HG03520 (cell line): ENCODE data around the gene BATF2.
"Not testable (repeated sequence)": the region's sequence is repeated elsewhere in the genome, so short reads cannot be mapped to it uniquely, and the experiment has no call there.

Experiments used
- ATAC-seq: cut with Tn5 transposase; IDR thresholded peaks from one replicate; pipeline ENCODE4 v1.9.1; 2021; ENCODE audit warnings: mild to moderate bottlenecking, moderate library complexity; ENCODE audit not compliant: unreplicated experiment

The BATF2 gene, protein sequence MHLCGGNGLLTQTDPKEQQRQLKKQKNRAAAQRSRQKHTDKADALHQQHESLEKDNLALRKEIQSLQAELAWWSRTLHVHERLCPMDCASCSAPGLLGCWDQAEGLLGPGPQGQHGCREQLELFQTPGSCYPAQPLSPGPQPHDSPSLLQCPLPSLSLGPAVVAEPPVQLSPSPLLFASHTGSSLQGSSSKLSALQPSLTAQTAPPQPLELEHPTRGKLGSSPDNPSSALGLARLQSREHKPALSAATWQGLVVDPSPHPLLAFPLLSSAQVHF

GRCh38 chr11:64996710-64997380 lies at the start of gene BATF2:
Gene BATF2 (minus strand): TSS chr11:64996971. CDS start chr11:64996914, 57 bp downstream.
- ATAC-seq = no peak

- no peak for ATAC-seq
These were observed 49.0 kb upstream of the BATF2 start for GRCh38 chr11:65045728-65046127.

DNA sequence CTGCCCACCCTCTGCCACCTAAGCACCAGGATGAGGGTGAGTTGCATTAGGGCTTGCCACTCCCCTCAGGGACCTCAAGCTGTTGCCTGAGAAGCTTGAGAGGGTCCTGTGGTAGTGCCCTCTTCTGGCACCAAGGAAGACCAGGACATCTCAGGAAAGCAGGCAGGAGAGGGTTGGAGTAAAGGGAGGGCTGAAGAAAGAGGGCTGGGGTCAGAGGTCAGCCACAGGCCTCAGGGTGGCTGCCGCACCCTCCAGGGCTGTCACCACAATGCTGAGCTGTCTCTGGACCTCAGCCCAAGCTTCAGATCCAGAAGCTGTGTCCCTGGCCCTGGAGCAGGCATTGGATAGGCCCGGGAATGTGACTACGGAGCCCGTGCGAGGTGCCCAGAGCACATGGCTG lies 48.3 kb upstream of the BATF2 start:
- no peak for ATAC-seq

DNA sequence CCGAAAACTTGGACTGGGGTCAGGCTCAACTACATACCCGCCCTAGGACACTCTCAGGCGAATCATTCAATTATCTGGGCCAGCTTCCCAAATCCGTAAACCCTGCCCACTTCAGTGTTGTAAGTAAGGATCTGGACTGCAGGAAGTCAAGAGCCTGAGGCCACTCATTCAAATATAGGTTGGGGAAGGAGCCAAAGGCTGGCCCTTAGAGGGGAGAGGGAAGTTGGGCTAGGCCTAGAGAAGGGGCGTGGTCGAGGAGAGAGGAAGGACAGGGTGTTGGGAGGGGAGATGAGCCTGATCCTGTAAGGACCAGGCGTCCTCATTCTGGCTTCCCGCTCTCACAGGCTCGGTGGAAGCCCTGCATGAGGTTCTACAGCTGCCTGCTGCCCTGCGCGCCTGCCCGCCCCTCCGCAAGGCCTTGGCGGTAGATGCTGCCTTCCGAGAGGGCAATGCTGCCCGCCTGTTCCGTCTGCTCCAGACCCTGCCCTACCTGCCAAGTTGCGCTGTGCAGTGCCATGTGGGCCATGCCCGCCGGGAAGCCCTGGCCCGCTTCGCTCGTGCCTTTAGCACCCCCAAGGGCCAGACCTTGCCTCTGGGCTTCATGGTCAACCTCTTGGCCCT lies 47.2 kb upstream of the BATF2 start:
- no peak for ATAC-seq

- no peak for ATAC-seq
These were observed 46.1 kb upstream of the BATF2 start for GRCh38 chr11:65042891-65043290.

DNA sequence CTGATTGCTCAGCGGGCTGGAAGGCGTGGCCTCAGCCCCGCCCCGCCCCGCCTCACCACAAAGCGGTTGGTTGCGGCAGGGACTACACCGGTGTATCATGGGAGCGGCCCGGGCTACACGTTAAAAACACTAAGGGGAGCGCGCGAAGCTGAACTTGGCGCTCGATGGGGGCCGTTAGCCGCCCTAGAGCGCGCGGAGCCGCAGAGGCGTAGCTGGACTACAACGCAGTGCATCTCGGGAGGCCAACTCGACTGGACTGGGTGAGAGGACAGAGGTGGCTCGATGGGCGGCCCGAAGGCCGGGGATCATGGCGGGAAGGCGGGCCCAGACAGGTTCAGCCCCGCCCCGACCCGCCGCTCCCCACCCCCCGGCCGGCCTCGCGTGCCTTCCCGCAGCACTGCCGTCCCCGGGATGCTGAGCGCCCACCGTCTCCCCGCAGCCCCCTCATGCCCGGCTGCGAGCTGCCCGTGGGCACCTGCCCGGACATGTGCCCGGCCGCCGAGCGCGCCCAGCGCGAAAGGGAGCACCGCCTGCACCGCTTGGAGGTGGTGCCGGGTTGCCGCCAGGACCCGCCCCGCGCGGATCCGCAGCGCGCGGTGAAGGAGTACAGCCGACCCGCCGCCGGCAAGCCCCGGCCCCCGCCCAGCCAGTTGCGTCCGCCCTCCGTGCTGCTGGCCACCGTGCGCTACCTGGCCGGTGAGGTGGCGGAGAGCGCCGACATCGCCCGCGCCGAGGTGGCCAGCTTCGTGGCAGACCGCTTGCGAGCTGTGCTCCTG lies 44.3 kb upstream of the BATF2 start, which contains the start of gene SAC3D1:
SAC3D1 (plus strand) TSS at position 364 of the 776 bp plus-strand sequence; CDS start at position 447, 83 bp downstream.
- ATAC-seq = peak; percentile 81

GRCh38 chr11:65040520-65040846 lies 43.7 kb upstream of the BATF2 start:
- ATAC-seq = no peak

DNA sequence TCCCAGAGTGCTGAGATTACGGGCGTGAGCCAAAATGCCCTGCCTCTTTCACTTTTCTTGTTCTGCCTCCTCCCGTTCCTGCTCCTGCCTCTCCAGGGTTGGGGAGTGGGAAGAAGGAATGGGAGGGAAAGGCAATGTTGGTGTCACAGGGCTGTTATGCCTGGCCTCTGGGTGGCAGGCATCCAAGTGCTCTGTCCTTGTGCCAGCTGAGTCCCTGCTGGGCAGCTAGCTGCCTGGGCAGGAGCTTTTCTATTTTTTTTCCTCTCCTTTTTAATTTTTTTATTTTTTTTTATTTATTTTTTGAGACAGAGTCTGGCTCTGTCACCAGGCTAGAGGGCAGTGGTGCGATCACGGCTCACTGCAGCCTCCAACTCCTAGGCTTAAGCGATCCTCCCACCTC lies 40.2 kb upstream of the BATF2 start:
- ATAC-seq = no peak

DNA sequence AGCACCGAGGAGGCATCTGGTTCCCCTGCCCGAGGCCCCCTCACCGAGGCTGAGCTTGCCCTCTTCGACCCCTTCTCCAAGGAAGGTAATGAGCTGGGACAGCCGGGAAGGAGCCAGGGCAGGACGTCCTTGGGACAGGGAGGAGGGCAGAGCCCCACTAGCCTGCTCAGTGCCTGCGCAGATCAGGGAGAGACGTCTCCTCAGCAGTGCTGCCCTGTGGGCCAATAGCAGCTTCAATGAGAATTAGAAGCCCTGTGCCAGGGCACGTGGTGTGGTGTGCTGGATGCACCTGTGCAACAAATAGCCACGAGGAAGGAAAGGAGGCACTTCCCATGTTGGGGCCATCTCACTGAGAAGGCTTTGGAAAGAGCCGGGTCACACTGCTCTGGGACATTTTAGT lies 38.8 kb upstream of the BATF2 start:
- ATAC-seq = no peak

DNA sequence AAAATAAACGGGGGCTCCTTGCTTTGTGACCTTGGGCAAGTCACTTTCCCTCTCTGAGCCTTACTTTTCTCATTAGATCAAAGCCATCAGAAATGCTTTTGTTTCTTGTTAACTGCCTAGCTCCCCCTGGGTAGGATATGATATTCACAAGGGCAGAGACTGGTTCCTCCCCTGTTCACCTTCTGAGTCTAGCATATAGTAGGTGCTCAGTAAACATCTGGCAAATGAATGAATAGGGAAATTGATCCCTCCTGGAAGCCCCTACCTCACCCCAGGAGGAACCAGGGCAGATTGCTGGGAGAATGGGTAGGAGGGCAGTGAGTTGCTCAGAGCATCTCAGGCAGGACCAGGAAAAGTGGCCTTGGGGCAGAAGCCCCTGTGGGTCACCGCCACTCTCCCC lies 37.7 kb upstream of the BATF2 start:
- no peak for ATAC-seq

GRCh38 chr11:65032216-65032615 lies 35.4 kb upstream of the BATF2 start:
- no peak for ATAC-seq

GRCh38 chr11:65027213-65028067 lies 30.7 kb upstream of the BATF2 start, which contains the start of gene SNX15:
Gene SNX15 (plus strand): TSS chr11:65027439. CDS start chr11:65027538, 99 bp downstream.
- ATAC-seq = peak; percentile 80

DNA sequence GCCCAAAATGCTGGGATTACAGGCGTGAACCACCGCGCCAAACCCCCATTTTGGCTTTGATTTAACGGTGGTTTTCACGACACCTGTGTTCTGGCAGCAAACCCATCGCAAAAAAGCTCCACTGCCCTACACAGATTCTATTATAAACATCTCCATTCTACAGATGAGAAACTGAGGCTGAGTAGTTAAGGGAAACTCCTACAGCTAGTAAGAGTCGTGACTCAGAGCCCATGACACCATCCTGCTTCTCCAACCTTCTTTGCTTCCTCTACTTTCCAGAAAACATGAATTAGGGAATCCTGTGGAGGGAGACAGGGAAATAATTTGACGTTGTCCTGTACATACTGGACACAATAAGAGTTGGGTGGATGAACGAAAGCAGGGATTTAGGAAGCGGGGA lies 30.0 kb upstream of the BATF2 start:
- no peak for ATAC-seq

DNA sequence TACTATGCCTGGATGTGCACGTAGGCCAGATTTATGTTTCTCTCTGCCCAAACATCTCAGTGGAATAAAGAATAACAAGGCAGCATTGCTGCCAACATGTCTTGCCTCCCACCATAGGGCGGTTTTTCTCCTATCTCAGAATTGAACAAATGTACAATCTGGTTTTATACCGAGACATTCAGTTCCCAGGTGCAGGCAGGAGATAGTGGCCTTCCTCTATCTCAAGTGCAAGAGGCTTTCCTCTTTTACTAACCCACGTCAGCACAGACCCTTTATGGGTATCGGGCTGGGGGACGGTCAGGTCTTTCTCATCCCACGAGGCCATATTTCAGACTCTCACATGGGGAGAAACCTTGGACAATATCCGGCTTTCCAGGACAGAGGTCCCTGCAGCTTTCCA lies 26.7 kb upstream of the BATF2 start:
- ATAC-seq = not testable (repeated sequence)

- no peak for ATAC-seq
These were observed 24.7 kb upstream of the BATF2 start for GRCh38 chr11:65021509-65021908.

DNA sequence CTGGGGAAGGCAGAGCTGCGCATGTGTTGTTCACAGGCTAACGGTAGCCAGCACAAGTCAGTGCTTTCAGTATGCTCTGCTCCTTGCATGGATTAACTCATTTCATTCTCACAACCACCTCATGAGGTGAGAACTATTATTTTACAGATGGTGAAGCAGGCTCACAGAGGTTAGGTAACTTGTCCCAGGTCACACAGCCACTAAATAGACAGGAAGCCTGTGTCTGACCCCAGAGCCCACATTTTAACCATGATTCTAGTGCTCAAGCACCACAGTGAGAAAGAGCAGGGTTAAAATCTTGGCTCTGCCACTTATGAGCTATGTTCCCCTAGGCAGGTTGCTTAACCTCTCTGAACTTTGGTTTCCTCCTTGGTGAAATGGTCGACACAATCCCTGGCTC lies 24.2 kb upstream of the BATF2 start:
- ATAC-seq = no peak

GRCh38 chr11:65019824-65020223 lies 23.1 kb upstream of the BATF2 start:
- ATAC-seq = no peak

DNA sequence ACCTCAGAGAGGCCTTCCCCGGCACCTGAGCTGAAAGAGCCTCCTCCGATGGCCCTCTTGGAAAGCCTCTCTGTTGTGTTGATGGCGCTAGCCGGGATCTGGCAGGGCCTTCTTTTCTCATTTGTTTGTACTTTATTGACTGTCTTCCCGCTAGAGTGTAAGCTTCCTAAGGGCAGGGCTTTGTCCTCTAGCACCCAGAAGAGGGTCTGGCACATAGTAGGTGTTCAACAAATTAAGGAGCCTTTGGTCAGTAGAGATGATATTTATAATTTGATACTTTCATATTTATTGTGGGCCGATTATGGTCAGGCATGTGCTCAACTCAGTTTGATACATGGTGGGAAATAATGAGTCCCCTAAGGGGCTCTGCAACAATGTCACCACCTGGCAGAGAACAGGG lies 21.2 kb upstream of the BATF2 start:
- no peak for ATAC-seq

- no peak for ATAC-seq
These were observed 19.9 kb upstream of the BATF2 start for GRCh38 chr11:65016705-65017104.

GRCh38 chr11:65014726-65015227 lies 18.0 kb upstream of the BATF2 start:
- no peak for ATAC-seq
